HEK293 (cell line): ENCODE results near the gene DCHS2.

Experiments
- CTCF ChIA-PET: fragments of 350-600 bp; formaldehyde crosslinking; extraction: SDS; loops from one replicate; lab custom pipeline; 2021; ENCODE audit warnings: antibody characterized with exemption; lab: Yijun Ruan, JAX
- POLR2A ChIA-PET: fragments of 300-600 bp; formaldehyde crosslinking; extraction: SDS; loops from one replicate; lab custom pipeline; 2020; ENCODE audit warnings: antibody characterized with exemption, inconsistent platforms; lab: Yijun Ruan, JAX
- H3K27ac ChIP-seq: fragments of 200-500 bp; sonication (Bioruptor generic); 2 replicates; pipeline ENCODE4 v1.5.1; 2014; ENCODE audit warnings: low read depth, low read length, control low read depth, inconsistent platforms; ENCODE audit errors: extremely low read depth
- H3K36me3 ChIP-seq, 2 experiments: fragments of 200-500 bp in 1 of 2; sonication (Bioruptor generic) in 1 of 2; 1 replicate in 1 of 2; 2 replicates in 1 of 2; pipeline ENCODE4 v1.5.1; 2014 to 2017; ENCODE audit warnings: inconsistent platforms in 2 of 2, low read length in 2 of 2; ENCODE audit not compliant: control insufficient read depth in 2 of 2, insufficient read depth in 1 of 2
- H3K4me1 ChIP-seq: fragments of 200-500 bp; sonication (Bioruptor generic); 2 replicates; pipeline ENCODE4 v1.5.1; 2014; ENCODE audit warnings: mild to moderate bottlenecking, low read length, inconsistent platforms; ENCODE audit not compliant: control insufficient read depth, insufficient read depth
- H3K4me3 ChIP-seq: 2 replicates; pipeline ENCODE4 v1.5.1; 2011; ENCODE audit warnings: low read depth, mild to moderate bottlenecking, control low read depth, low read length, moderate library complexity
- H3K9me3 ChIP-seq: fragments of 200-500 bp; sonication (Bioruptor generic); 2 replicates; pipeline ENCODE4 v1.5.1; 2014; ENCODE audit warnings: low read depth, low read length, inconsistent platforms; ENCODE audit not compliant: control insufficient read depth, insufficient read depth
- GLI4 ChIP-seq: fragments of 450-650 bp; formaldehyde crosslinking; IDR thresholded peaks from 2 replicates; pipeline ENCODE4 v1.5.1; 2016; ENCODE audit warnings: missing biosample characterization, missing genetic modification characterization
- GLIS2 ChIP-seq: fragments of 450-650 bp; formaldehyde crosslinking; IDR thresholded peaks from 2 replicates; pipeline ENCODE4 v1.5.1; 2016; ENCODE audit warnings: missing biosample characterization, missing genetic modification characterization
- KLF17 ChIP-seq: fragments of 450-650 bp; formaldehyde crosslinking; IDR thresholded peaks from 2 replicates; pipeline ENCODE4 v1.5.1; 2016; ENCODE audit warnings: missing biosample characterization, missing genetic modification characterization
- PBX3 ChIP-seq: sonication (generic); formaldehyde crosslinking; IDR thresholded peaks from 2 replicates; pipeline ENCODE4 v1.8.1; 2022; ENCODE audit warnings: mild to moderate bottlenecking, moderate library complexity, missing genetic modification reagents
- SP7 ChIP-seq: fragments of 450-650 bp; formaldehyde crosslinking; IDR thresholded peaks from 2 replicates; pipeline ENCODE4 v1.5.1; 2016; ENCODE audit warnings: missing biosample characterization, missing genetic modification characterization
- YY2 ChIP-seq: fragments of 450-650 bp; formaldehyde crosslinking; IDR thresholded peaks from 2 replicates; pipeline ENCODE4 v1.5.1; 2016; ENCODE audit warnings: missing biosample characterization, missing genetic modification characterization
- ZBTB1 ChIP-seq: fragments of 450-650 bp; formaldehyde crosslinking; IDR thresholded peaks from 2 replicates; pipeline ENCODE4 v1.5.1; 2016; ENCODE audit warnings: missing biosample characterization, missing genetic modification characterization
- ZBTB10 ChIP-seq: fragments of 450-650 bp; formaldehyde crosslinking; IDR thresholded peaks from 2 replicates; pipeline ENCODE4 v1.5.1; 2016; ENCODE audit warnings: missing biosample characterization, missing genetic modification characterization
- ZBTB11 ChIP-seq: fragments of 450-650 bp; formaldehyde crosslinking; conservative IDR thresholded peaks from 2 replicates; pipeline ENCODE4 v1.5.1; 2016; ENCODE audit warnings: low read depth, missing biosample characterization, missing genetic modification characterization
- ZBTB7A ChIP-seq: fragments of 450-650 bp; formaldehyde crosslinking; IDR thresholded peaks from 2 replicates; pipeline ENCODE4 v1.5.1; 2016; ENCODE audit warnings: low read depth, missing biosample characterization, missing genetic modification characterization
- ZFP41 ChIP-seq: fragments of 450-650 bp; formaldehyde crosslinking; IDR thresholded peaks from 2 replicates; pipeline ENCODE4 v1.5.1; 2016; ENCODE audit warnings: missing biosample characterization, missing genetic modification characterization, borderline replicate concordance
- ZNF112 ChIP-seq: fragments of 450-650 bp; formaldehyde crosslinking; IDR thresholded peaks from 2 replicates; pipeline ENCODE4 v1.5.0; 2017; ENCODE audit warnings: missing biosample characterization, missing genetic modification characterization
- ZNF16 ChIP-seq: fragments of 450-650 bp; formaldehyde crosslinking; IDR thresholded peaks from 2 replicates; pipeline ENCODE4 v1.5.1; 2016; ENCODE audit warnings: low read depth, missing biosample characterization, missing genetic modification characterization
- ZNF221 ChIP-seq: fragments of 450-650 bp; formaldehyde crosslinking; IDR thresholded peaks from 2 replicates; pipeline ENCODE4 v1.5.1; 2017; ENCODE audit warnings: missing biosample characterization, missing genetic modification characterization, borderline replicate concordance
- ZNF24 ChIP-seq: fragments of 450-650 bp; formaldehyde crosslinking; IDR thresholded peaks from 2 replicates; pipeline ENCODE4 v1.5.1; 2016; ENCODE audit warnings: missing biosample characterization, missing genetic modification characterization
- ZNF416 ChIP-seq: fragments of 450-650 bp; formaldehyde crosslinking; IDR thresholded peaks from 2 replicates; pipeline ENCODE4 v1.5.1; 2016; ENCODE audit warnings: missing biosample characterization, missing genetic modification characterization
- ZNF610 ChIP-seq: fragments of 450-650 bp; formaldehyde crosslinking; IDR thresholded peaks from 2 replicates; pipeline ENCODE4 v1.5.1; 2016; ENCODE audit warnings: missing biosample characterization, missing genetic modification characterization, borderline replicate concordance
- ZNF654 ChIP-seq: fragments of 450-650 bp; formaldehyde crosslinking; IDR thresholded peaks from 2 replicates; pipeline ENCODE4 v1.5.1; 2016; ENCODE audit warnings: low read depth, missing biosample characterization, missing genetic modification characterization
- ZXDB ChIP-seq: fragments of 450-650 bp; formaldehyde crosslinking; IDR thresholded peaks from 2 replicates; pipeline ENCODE4 v1.5.1; 2016; ENCODE audit warnings: missing biosample characterization, missing genetic modification characterization

DCHS2 gene

GRCh38 chr4:154345359-154345758, 146.2 kb downstream of the DCHS2 start:
- Histone ChIP-seq H3K9me3 (no peaks in the 10 kb centered on the region), H3K4me1 (no peaks in the 10 kb centered on the region)

GRCh38 chr4:154344686-154345085, 146.9 kb downstream of the DCHS2 start:
- Histone ChIP-seq H3K4me1 (no peaks in the 10 kb centered on the region), H3K9me3 (no peaks in the 10 kb centered on the region), H3K36me3 (no peaks in the 10 kb centered on the region), H3K4me3 (no peak overlapping the region), H3K27ac (no peak overlapping the region)
- POLR2A ChIA-PET, result no interaction called here
- TF ChIP-seq ZBTB10 (tag by site-specific recombination), result no peak
- TF ChIP-seq ZNF221 (tag by site-specific recombination), result no peak
- TF ChIP-seq ZNF112, result no peak
- no peak for TF ChIP-seq ZNF16
- TF ChIP-seq ZNF24 (tag by site-specific recombination), result no peak
- no peak for TF ChIP-seq ZBTB1 (tag by site-specific recombination)
- no peak for TF ChIP-seq ZNF610 (tag by site-specific recombination)
- no peak for TF ChIP-seq PBX3
- no peak for TF ChIP-seq YY2 (tag by site-specific recombination)
- no peak for TF ChIP-seq ZBTB11
- TF ChIP-seq ZNF654 (tag by site-specific recombination), result no peak
- no peak for TF ChIP-seq SP7 (tag by site-specific recombination)
- no peak for TF ChIP-seq ZFP41
- no peak for TF ChIP-seq ZXDB (tag by site-specific recombination)
- CTCF ChIA-PET, result interaction anchor here (0.7 kb wide), 1 partner anchor 161 kb away, joined by 3 read pairs; no protein-coding TSS in a partner anchor

More at GRCh38 chr4:154345359-154345758, 146.2 kb downstream of the DCHS2 start:
- Histone ChIP-seq H3K4me3 (no peak overlapping the region), H3K36me3 (no peaks in the 10 kb centered on the region), H3K27ac (no peak overlapping the region)
- ChIA-PET POLR2A (no interaction called here), CTCF (no interaction called here)
- no peak for TF ChIP-seq KLF17 (tag by site-specific recombination)
- no peak for TF ChIP-seq ZBTB7A
- no peak for TF ChIP-seq ZNF416 (tag by site-specific recombination)
- no peak for TF ChIP-seq GLIS2 (tag by site-specific recombination)
- TF ChIP-seq GLI4 (tag by site-specific recombination), result no peak
- TF ChIP-seq, all 188 proteins: peak for 0
